NB4 (cell line): Measurements from ENCODE around the gene CRABP1.

Source experiments
- CTCF ChIP-seq: IDR thresholded peaks from one replicate; pipeline ENCODE4 v1.5.1; 2012; ENCODE audit warnings: low read depth, low read length
- POLR2A ChIP-seq: IDR thresholded peaks from 2 replicates; pipeline ENCODE4 v1.6.1; 2011; ENCODE audit warnings: mild to moderate bottlenecking; ENCODE audit not compliant: insufficient read length; ENCODE audit errors: extremely low read depth

- TF ChIP-seq POLR2A (no peak), CTCF (no peak)
Observed at GRCh38 chr15:78393137-78393536, 53.0 kb downstream of the CRABP1 start.
